ENCODE results near the gene SLC1A4.

GRCh38 chr2:65043001-65043400, 53.8 kb downstream of the SLC1A4 start:
- TF ChIP-seq ATF3 (IDR thresholded peaks at IDR 0.05; ENCODE audit: borderline replicate concordance, extremely low read depth, low read depth, low read length) (no peak), CTCF (IDR thresholded peaks at IDR 0.05 in 2 of 3, conservative IDR thresholded peaks at IDR 0.05 in 1 of 3; ENCODE audit: control insufficient read depth in 2 of 3, extremely low read depth in 1 of 3, insufficient read depth in 1 of 3, low read depth in 3 of 3, low read length in 3 of 3) (no peak), ZNF592 (IDR thresholded peaks at IDR 0.05) (no peak), FOS (IDR thresholded peaks at IDR 0.05; ENCODE audit: borderline replicate concordance, extremely low read depth, insufficient read length) (no peak), FOXM1 (IDR thresholded peaks at IDR 0.05; ENCODE audit: low read depth, low read length) (no peak), CEBPB (IDR thresholded peaks at IDR 0.05; ENCODE audit: borderline replicate concordance in 1 of 2, low read depth in 2 of 2, low read length in 2 of 2) (no peak), YBX1 (IDR thresholded peaks at IDR 0.05) (no peak), POLR2A (IDR thresholded peaks at IDR 0.05; ENCODE audit: low read depth, low read length) (no peak), SMC3 (IDR thresholded peaks at IDR 0.05; ENCODE audit: borderline replicate concordance, low read length) (no peak), ATF2 (IDR thresholded peaks at IDR 0.05; ENCODE audit: low read length) (no peak), TAF1 (IDR thresholded peaks at IDR 0.05; ENCODE audit: borderline replicate concordance, low read depth, low read length) (no peak), NR2C2 (IDR thresholded peaks at IDR 0.05; ENCODE audit: borderline replicate concordance, control insufficient read depth, insufficient read length, low read depth) (no peak), E2F4 (IDR thresholded peaks at IDR 0.05; ENCODE audit: low read depth, low read length) (no peak)

Measured in GM12878 (cell line).